Thyroid gland (tissue), 4 donors: ENCODE measurements around the gene ZNF423.

ENCODE experiments used
- CTCF ChIP-seq, 6 experiments: fragments of 200-600 bp in 3 of 6; fragments of 450-650 bp in 3 of 6; sonication (generic) in 3 of 6; IDR thresholded peaks; one replicate each; pipeline ENCODE4 v1.5.1; 2016 to 2019; ENCODE audit warnings: antibody characterized with exemption in 6 of 6, mild to moderate bottlenecking in 2 of 6, inconsistent platforms in 1 of 6, moderate library complexity in 1 of 6
- POLR2A ChIP-seq, 2 donors: fragments of 450-650 bp; IDR thresholded peaks; one replicate each; pipeline ENCODE4 v1.6.1; 2017; ENCODE audit warnings: antibody characterized with exemption in 2 of 2, mild to moderate bottlenecking in 2 of 2, moderate library complexity in 1 of 2

GRCh38 chr16:49617710-49618330, 238.1 kb downstream of the ZNF423 start:
- TF ChIP-seq CTCF (IDR thresholded peaks at IDR 0.05) (no peak), POLR2A (IDR thresholded peaks at IDR 0.05) (no peak)
